ENCODE data around the gene SHC1.

SHC1 gene

DNA sequence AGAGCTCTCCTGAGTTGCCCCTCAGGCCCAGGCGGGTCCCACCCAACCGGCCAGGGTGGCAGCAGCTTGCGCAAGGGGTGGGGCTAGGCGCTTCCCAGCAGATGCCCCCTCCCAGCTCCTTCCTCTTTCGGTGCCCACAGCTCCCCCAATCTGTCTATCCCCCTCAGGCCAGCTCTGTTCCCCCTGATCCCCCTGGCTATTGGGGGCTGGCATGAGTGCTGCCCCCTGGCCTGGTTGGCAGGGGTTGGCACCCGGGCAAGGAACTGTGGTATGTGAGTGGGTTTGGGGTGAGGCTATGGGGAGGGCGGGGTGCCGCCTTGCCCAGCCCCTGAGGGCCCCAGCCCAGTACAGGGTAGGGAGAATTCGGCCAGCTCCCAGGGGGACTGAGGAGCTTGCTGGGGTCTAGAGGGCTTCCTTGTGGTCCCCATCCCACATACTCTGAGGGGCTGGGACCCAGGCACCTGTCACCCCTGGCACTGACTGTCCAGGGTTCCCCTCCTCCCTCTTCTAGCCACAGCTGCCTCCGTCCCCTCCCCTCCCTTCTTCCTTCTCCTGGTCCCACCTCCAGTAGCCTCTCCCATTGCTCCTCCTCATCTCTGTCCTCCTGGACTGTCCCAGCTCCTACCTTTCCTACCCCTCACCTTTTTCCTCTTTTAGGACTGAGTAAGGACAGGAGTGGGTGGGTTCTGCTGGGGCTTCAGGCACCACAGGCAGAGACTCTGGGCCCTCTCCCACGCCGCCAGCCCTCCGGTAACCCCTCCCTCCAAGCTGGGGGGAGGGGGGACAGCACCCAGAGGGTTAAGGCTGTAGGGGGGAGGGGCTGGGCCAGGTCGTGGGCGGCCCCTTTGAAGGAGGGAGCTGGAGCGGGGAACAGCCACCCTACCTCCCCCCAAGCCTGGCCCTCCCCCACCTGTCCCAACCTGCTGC lies 37.7 kb upstream of the SHC1 start:
- ATAC-seq (no peak), DNase-seq (no peak)

DNA sequence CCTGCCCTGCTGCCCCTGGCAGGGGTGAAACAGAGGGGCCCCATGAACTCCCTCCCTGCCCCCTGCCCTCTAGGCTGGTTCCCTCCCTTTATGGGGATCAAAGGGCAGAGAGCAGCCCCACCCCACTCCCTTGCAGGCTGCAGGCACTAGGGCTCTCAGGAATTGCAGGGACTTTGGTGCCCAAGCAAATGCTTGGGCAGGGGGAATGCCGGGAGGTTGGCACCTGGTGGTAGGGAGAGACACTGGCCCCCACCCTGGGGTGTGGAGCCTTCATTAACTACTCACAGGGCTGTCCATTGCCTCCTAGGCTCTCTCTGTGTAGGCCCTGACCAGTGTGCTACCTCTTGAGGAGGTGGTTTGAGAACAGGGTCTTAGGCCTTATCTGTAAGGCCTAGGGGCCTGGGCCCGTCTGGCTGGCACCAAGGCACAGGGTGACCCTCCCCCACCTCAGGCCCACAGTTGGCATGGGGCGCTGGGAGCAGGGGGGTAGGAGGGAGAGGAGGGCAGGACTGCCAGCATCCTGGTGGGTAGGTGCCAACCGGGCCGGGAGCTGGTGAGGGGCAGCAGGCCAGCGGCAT lies 36.8 kb upstream of the SHC1 start:
- ATAC-seq (no peak), DNase-seq (no peak)

- DNase-seq = peak; percentile 66
- ATAC-seq = peak; percentile 51
These were observed 36.1 kb upstream of the SHC1 start for GRCh38 chr1:155006601-155007101.

DNA sequence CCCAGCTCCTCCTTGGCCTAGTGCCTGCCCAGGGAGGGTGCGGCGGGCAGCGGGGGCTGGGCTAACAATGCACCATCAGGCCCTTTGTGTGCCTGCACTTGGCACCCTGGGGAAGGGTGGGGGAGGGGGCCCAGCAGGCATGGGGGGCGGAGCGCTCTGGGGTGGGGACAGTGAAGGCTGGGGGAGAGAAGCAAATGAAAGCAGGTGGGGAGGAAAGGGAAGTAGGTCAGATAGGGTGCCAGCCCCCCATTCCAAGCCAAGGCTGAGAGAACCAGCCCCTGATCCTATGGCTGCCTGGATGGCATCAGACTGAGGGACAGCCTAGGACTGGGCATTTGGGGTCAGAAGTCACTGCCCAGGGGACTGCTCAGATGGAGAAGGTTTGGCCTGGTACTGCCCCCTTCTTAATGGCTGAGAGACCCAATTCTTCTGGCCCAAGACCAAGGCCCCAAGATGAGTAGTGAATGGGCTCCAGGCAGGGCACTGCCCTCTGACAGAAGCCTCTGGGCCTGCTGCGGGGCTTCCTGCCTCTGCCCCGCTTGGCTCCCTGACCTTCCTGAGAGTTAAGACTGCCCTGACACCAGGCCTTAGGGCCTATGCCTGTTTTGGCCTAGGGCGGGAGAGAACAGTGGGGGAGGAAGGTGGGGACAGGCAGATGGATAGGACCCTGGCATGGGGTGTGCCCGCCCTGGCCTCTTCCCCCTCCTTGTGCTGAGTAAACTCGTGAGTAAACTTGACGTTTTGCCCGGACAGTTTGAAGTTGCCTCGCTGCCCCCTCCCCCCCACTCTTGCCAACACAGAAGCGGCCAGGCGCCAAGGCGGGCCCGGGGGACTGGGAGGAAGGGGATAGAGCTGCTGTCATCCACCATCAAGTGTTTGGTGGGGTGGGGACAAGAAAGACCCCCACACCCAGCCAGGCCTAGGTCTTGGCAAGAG lies 34.8 kb upstream of the SHC1 start:
- DNase-seq (no peak), ATAC-seq (no peak)

DNA sequence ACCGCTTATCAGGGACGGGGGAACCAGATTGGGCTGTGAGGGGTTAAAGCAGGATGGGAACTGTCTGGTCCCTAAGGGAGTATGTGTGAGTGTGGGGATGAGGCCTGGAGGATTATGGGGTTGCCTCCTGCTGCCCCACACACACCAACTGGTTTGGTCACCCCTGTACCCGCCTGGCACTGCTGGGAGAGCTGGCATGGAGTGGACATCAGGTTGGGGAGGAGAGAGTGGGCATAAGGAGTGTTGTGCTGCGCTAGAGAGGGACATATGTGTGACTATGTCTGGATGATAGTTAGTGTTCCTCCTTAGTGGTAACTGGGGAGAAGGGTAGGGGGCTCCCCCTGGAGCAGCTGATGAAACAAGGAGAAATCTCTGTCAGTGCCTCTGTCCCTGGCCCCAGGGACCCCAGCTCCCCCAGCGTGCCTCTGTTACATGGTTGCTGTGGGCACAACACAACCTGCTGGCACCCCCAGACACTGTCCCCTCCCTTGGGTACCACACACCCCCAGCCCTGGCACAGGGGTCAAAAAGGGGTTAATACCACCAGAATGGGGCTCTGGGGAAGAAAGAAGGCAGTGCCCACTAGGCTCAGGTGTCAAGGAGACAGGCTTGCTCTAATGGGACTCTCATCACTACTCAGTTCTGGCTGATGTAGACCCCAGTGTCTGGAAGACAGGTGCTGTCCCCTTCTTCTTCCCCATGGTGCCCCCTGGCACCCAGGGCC lies 34.0 kb upstream of the SHC1 start:
- no peak for ATAC-seq
- no peak for DNase-seq

DNA sequence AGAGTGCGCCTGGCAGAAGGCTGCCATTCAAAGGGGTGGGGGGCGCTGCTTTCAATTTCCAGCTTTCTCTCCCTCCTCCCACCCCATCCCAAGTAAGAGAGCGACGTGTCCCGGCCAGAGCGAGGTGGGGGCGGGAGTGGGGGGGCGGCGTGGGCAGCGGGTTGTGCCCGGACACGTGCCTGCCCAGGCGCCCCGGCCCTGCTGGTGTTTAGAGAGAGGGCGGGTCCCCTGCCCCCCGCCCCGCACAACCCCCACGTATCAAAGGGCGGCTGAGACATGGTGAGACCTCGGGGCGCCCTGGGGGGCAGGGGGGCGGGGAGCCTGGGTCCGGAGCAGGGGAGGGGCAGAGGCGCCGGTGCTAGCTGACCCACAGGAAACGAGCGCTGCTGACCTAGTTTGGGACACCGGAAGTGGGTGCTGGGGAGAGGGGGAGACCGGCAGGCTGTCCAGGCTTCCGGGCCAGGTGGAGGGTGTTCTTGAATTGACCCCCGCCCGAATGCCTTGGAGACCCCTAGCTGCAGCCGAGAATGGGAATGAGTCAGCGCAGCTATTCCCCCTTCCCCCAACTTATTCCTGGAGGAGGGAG lies 33.3 kb upstream of the SHC1 start:
- DNase-seq (no peak), ATAC-seq (no peak)

- DNase-seq (no peak), ATAC-seq (no peak)
These were observed 32.7 kb upstream of the SHC1 start for GRCh38 chr1:155003227-155003765.

DNA sequence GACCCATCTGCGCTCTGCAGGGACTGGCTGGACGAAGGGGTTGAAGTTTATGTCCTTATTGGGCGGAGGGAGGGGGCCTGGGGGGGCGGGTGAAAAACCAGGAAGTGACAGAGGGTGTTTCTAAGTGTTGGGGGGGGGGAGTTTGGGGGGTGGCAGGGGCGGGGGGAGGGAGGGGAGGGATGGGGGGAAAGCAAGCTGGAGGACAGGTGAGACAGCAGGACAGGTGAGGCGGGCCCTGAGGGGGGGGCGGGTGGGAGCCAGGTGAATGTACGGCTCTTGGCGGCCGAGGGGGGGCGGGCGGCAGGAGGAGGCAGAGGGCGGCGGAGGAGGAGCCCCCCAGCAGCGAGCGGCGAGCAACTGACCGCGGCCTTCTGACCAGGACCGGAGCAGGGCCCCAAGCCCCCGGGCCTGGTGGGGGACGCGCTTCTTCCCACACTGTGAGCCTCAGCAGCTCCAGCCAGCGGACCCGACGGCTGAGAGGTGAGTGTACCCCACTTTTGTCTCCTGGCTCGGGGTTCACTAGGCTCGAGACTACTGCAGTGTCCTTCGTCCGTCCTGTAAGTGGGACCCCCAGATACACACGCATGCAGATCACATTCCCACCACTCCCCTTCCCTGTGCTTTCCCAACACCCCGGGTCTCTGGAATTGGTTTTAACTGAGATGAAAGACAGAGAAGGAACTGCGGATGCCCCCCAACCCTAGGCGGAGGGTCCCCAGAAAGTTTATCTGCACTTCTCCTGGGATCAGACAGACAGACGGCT lies 32.1 kb upstream of the SHC1 start, which contains the start of gene ZBTB7B:
Gene ZBTB7B (plus strand): TSS at position 339 of the 763 bp plus-strand sequence. CDS start 11,859 bp downstream, outside the sequence.
- DNase-seq (no peak), ATAC-seq (no peak)

- ATAC-seq (peak; percentile 67), DNase-seq (peak; percentile 99)
These were observed 31.3 kb upstream of the SHC1 start for GRCh38 chr1:155001675-155002463.

DNA sequence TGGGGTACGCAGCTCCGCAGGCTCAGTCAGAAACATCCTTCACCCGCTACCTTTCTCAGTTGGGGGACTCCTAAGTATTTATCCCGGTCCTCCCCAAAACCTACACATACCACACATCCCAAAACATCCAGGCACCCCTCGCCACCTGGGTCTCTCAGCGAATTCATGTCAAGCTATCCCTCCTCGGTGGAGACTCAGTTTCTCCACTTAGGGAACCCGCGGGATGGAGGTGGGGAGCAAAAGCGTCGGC lies 30.8 kb upstream of the SHC1 start:
- no peak for DNase-seq
- ATAC-seq = no peak

- ATAC-seq (peak; percentile 52), DNase-seq (peak; percentile 92)
These were observed 30.3 kb upstream of the SHC1 start for GRCh38 chr1:155000726-155001424.

DNA sequence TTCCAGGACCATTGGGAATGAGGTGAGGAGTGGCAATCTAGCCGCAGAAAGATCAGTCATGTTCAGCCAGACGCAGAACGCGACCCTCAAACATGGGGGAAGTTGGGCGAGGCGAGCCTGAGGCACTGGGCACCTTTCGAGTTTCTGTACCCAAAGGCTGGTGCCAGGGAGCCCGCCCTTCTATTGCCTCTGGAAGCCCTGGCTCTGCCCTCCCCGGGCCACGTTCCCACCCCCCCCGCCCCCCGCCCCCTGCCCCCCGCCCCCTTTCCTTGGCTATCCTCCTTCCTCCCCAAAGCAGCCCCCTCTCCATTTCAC lies 29.8 kb upstream of the SHC1 start:
- ATAC-seq = no peak
- no peak for DNase-seq

DNA sequence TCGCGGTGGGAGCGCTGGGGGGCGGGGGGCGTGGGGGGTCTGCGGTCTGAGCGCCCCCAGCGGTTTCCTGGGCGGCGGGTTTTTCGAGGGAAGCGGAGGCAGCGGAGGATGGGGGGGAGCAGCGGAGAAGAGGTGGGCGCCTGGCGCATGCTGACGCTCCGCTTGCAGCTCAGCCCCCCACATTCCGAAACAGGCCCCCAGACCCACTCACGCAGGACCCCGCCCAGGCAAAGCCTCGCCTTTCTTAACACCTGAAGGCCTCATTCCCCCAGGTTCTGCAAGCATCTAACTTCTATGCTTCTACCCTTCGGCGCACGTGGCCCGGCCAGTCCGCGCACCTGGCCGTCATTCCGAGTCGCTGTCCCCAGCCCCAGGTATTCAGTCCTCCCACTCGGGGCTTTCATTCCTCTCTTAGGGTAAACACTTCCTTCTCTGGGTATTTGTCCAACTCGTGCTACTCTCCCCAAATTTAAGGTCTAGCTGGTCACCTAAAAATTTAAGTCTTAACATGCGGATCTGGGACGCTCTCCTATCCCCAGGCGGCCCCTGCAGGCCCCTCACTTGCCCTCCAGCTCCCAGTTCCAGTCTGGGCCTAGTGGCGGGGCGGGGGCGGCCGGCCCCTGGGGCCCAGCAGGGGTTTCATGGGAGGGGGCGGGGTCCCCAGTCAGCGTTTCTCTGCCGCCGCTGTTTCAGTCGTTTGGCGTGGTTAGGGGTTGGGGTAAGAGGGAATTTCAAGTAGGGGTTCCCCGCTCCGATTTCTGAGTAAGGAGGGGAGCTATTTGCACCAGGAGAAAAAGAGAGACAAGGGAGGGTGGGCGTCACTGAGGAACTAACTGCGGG lies 29.2 kb upstream of the SHC1 start:
- DNase-seq = peak; percentile 81

DNA sequence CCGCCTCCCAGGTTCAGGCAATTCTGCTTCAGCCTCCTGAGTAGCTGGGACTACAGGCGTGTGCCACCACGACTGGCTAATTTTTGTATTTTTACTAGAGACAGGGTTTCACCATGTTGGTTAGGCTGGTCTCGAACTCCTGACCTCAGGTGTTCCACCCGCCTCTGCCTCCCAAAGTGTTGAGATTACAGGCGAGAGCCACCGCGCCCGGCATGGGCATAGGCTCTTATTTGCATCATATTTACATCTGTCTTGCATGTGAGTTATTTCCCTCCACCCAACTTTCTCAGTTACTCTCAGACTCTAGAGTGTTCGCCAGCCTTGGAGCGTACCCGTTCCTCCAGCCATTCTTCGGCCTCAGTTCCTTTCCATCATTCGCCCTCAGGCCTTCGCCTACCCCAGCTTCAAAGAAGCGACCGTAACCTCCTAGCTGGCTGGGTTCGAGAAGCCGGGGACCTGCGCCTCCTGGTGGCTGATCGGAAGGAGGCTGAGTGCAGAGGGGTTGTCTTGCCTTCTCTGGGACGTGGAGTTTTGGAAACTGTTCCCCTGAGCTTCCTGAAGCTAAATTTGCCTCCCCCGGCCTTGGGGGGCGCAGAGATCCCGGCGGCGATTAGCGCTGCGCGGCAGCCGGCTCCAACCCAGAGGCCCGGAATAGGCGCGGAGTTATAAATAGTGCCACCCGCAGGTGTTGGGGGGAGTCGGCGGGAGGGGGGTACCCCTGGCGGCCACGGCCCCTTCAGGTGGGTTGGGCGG lies 28.4 kb upstream of the SHC1 start:
- peak; percentile 31 for ATAC-seq

More for the DNA sequence above, 29.2 kb upstream of the SHC1 start:
- peak; percentile 6 for ATAC-seq

DNA sequence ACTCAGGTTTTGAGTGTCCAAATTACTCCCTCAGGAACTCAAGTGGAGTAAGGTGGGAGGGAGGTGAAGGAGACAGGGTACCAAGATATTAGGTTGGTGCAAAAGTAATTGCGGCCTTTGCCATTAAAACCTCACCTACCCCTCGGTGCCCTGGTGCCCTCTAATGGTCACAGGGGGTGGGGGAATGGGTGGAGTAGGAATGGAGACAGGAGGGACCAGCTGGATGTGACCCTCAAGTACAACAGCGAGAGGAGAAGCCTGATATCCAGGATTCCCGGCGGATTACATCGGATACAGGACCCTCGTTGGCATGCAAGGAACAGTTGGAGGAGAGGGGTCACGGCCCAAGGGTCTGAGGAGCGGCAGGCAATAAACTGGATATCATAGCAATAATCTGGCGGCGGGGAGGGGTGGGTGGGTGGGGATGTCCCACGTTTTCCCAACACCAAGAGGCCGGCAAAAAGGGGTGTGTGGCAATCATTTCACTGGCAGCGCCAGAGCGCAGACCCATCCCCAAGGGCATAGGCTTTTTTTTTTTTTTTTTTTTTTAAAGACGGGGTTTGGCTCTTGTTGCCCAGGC lies 27.7 kb upstream of the SHC1 start:
- no peak for ATAC-seq
- no peak for DNase-seq

More for the DNA sequence above, 28.4 kb upstream of the SHC1 start:
- peak; percentile 87 for DNase-seq

DNA sequence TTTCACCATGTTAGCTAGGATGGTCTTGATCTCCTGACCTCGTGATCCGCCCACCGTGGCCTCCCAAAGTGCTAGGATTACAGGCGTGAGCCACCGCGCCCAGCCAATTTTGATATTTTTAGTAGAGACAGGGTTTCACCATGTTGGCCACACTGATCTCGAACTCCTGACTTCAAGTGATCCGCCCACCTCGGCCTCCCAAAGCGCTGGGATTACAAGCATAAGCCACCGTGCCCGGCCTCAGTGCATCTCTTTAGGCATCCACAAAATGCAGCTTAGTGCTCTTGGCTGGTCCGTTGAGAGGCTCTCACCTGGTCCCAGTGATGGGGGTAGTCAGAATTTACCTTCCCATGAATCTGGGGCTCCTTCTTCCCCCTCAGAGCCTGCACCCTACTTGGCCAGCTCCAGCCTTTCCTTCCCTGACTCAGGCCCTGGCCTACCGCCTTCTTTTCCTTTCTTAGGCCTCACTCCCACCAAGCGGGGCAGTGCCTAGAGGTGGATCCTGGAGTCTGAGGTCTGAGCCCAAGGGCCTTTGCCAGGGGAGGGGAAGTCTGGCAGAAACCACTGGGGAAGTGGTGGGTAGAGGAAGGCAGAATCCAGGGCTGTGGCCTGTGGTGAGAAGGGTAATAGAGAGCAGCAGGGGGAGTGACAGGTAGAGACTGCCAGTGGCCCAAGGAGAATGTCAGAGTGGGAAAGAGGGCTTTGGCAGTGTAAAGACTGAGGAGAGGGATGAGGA lies 26.6 kb upstream of the SHC1 start:
- ATAC-seq (no peak), DNase-seq (no peak)
